Liver (tissue), 9 donors: ENCODE data around the gene MEIG1. TPM values are rescaled to one million over a fixed set of nuclear protein-coding genes. Genes with fewer than 3 reads are reported as not detected.
"Not testable (repeated sequence)": the region's sequence is repeated elsewhere in the genome, so short reads cannot be mapped to it uniquely, and the experiment has no call there.

Experiments
- DNase-seq: peaks from one replicate; pipeline ENCODE4 v3.0.0-alpha.2; 2017; ENCODE audit warnings: low spot score
- H3K27ac ChIP-seq, 2 donors: one replicate each; pipeline ENCODE4 v1.7.0; 2013; ENCODE audit warnings: inconsistent platforms in 2 of 2, low read length in 2 of 2, control low read depth in 1 of 2, low read depth in 1 of 2, mild to moderate bottlenecking in 1 of 2
- H3K27me3 ChIP-seq, 4 donors: one replicate each; pipeline versions ENCODE4 v1.6.1 to v1.7.0; 2013; ENCODE audit warnings: low read length in 3 of 4, inconsistent platforms in 1 of 4, mild to moderate bottlenecking in 1 of 4, moderate library complexity in 1 of 4; ENCODE audit not compliant: control insufficient read depth in 4 of 4, insufficient read depth in 4 of 4
- H3K36me3 ChIP-seq, 4 donors: one replicate each; pipeline versions ENCODE4 v1.6.1 to v1.7.0; 2013; ENCODE audit warnings: low read length in 3 of 4, mild to moderate bottlenecking in 3 of 4, low read depth in 1 of 4, moderate library complexity in 1 of 4; ENCODE audit not compliant: control insufficient read depth in 4 of 4, insufficient read depth in 3 of 4
- H3K4me1 ChIP-seq, 4 donors: one replicate each; pipeline versions ENCODE4 v1.6.1 to v1.7.0; 2013; ENCODE audit warnings: low read length in 3 of 4, mild to moderate bottlenecking in 3 of 4, moderate library complexity in 1 of 4; ENCODE audit not compliant: control insufficient read depth in 4 of 4, insufficient read depth in 4 of 4
- H3K4me3 ChIP-seq, 3 donors: one replicate each; pipeline versions ENCODE4 v1.6.1 to v1.7.0; 2013; ENCODE audit warnings: low read length in 3 of 3, control low read depth in 1 of 3, low read depth in 1 of 3, mild to moderate bottlenecking in 1 of 3
- H3K9ac ChIP-seq, 2 donors: one replicate each; pipeline ENCODE4 v1.7.0; 2013; ENCODE audit warnings: low read length in 2 of 2, mild to moderate bottlenecking in 2 of 2, moderate library complexity in 2 of 2, control low read depth in 1 of 2, low read depth in 1 of 2
- H3K9me3 ChIP-seq, 4 donors: one replicate each; pipeline versions ENCODE4 v1.6.1 to v1.7.0; 2013; ENCODE audit warnings: low read length in 3 of 4; ENCODE audit not compliant: control insufficient read depth in 4 of 4
- CTCF ChIP-seq: fragments of 150-350 bp; IDR thresholded peaks from 2 replicates; pipeline ENCODE4 v1.5.1; 2017; ENCODE audit warnings: improper control_type of control experiment, low read depth, low read length; ENCODE audit not compliant: missing input control
- FOXA1 ChIP-seq: IDR thresholded peaks from 2 replicates; pipeline ENCODE4 v1.6.1; 2016; ENCODE audit warnings: antibody characterized with exemption
- FOXA2 ChIP-seq: IDR thresholded peaks from 2 replicates; pipeline ENCODE4 v1.6.1; 2016; ENCODE audit warnings: antibody characterized with exemption
- NR2F2 ChIP-seq: IDR thresholded peaks from 2 replicates; pipeline ENCODE4 v1.6.1; 2016; ENCODE audit warnings: antibody characterized with exemption
- RAD21 ChIP-seq, 2 donors: IDR thresholded peaks; 2 replicates each; pipeline ENCODE4 v1.6.1; 2016; ENCODE audit warnings: antibody characterized with exemption in 2 of 2, mild to moderate bottlenecking in 2 of 2
- REST ChIP-seq: IDR thresholded peaks from 2 replicates; pipeline ENCODE4 v1.6.1; 2016; ENCODE audit warnings: antibody characterized with exemption, mild to moderate bottlenecking
- RXRA ChIP-seq, 2 donors: IDR thresholded peaks; 2 replicates each; pipeline ENCODE4 v1.6.1; 2017 to 2018; ENCODE audit warnings: antibody characterized with exemption in 2 of 2, mild to moderate bottlenecking in 1 of 2
- TAF1 ChIP-seq: conservative IDR thresholded peaks from 2 replicates; pipeline ENCODE4 v1.6.1; 2016; ENCODE audit warnings: antibody characterized with exemption, mild to moderate bottlenecking
- YY1 ChIP-seq: IDR thresholded peaks from 2 replicates; pipeline ENCODE4 v1.6.1; 2016; ENCODE audit warnings: antibody characterized with exemption, mild to moderate bottlenecking
- WGBS: extraction: QIAGEN DNeasy Blood & Tissue Kit; methylation state at CpG from one replicate; pipeline ENCODE4 v1.1.7; 2013; 5-methylcytosine and 5-hydroxymethylcytosine counted together
- polyA plus RNA-seq, 2 donors: library from polyadenylated mRNA; stranded (reverse) in 1 of 2; unstranded in 1 of 2; fragments of 200-250 nt in 1 of 2; fragments of >200 nt in 1 of 2; fragmentation: Nextera tagmentation in 1 of 2; extraction: Ambion mirVana in 1 of 2; gene quantifications; one replicate each; pipeline versions ENCODE4 v1.2.1 to v1.2.3, GENCODE V29; 2013 to 2015
- total RNA-seq, 2 donors: library from RNA; depleted of rRNA; stranded (reverse); fragments of >200 nt; gene quantifications; one replicate each; pipeline ENCODE4 v1.2.3, GENCODE V29; 2014
- TF ChIP-seq, protein P1 (sequence below): IDR thresholded peaks from 2 replicates; pipeline ENCODE4 v1.6.1; 2016; ENCODE audit warnings: antibody characterized with exemption
- donor health status: healthy.
- donor health status: healthy.
- donor health status: healthy.
- donor health status: healthy.
- donor health status: healthy.

Gene MEIG1
- total and polyA plus RNA-seq, 4 donors: 0.33 TPM; not detected in 3

GRCh38 chr10:14982744-14983143, 23.6 kb downstream of the MEIG1 start:
- 86% methylated on average over 3 of the region's 3 CpGs for WGBS
- H3K9ac ChIP-seq: no peak overlapping the region
- H3K9me3 ChIP-seq: no peaks in the 10 kb centered on the region
- no peaks in the 10 kb centered on the region for H3K36me3 ChIP-seq
- no peaks in the 10 kb centered on the region for H3K27me3 ChIP-seq
- no peak overlapping the region for H3K4me3 ChIP-seq
- TF ChIP-seq NR2F2 (no peak), YY1 (no peak), CTCF (no peak), TAF1 (no peak), REST (no peak), FOXA2 (no peak), RXRA (IDR thresholded peaks at IDR 0.05) (no peak), RAD21 (IDR thresholded peaks at IDR 0.05) (no peak), FOXA1 (no peak)
- TF ChIP-seq, protein P1, sequence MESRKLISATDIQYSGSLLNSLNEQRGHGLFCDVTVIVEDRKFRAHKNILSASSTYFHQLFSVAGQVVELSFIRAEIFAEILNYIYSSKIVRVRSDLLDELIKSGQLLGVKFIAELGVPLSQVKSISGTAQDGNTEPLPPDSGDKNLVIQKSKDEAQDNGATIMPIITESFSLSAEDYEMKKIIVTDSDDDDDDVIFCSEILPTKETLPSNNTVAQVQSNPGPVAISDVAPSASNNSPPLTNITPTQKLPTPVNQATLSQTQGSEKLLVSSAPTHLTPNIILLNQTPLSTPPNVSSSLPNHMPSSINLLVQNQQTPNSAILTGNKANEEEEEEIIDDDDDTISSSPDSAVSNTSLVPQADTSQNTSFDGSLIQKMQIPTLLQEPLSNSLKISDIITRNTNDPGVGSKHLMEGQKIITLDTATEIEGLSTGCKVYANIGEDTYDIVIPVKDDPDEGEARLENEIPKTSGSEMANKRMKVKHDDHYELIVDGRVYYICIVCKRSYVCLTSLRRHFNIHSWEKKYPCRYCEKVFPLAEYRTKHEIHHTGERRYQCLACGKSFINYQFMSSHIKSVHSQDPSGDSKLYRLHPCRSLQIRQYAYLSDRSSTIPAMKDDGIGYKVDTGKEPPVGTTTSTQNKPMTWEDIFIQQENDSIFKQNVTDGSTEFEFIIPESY: no peak
- H3K4me1 ChIP-seq: no peaks in the 10 kb centered on the region
- no peak for DNase-seq
- H3K27ac ChIP-seq: no peak overlapping the region

GRCh38 chr10:14989552-14989951, 30.4 kb downstream of the MEIG1 start:
- H3K4me1 ChIP-seq, H3K36me3 ChIP-seq, DNase-seq, H3K9me3 ChIP-seq, H3K9ac ChIP-seq, H3K4me3 ChIP-seq, H3K27me3 ChIP-seq, H3K27ac ChIP-seq: not testable (repeated sequence)
- 91% methylated on average over 6 of the region's 6 CpGs for whole genome bisulfite sequencing

- H3K27ac ChIP-seq, H3K9ac ChIP-seq, H3K36me3 ChIP-seq, H3K4me3 ChIP-seq, H3K9me3 ChIP-seq, H3K4me1 ChIP-seq, H3K27me3 ChIP-seq, DNase-seq: not testable (repeated sequence)
- WGBS: 62% methylated on average over 19 of the region's 19 CpGs
- TF ChIP-seq RAD21 (IDR thresholded peaks at IDR 0.05): peak in 1 of 2 donors; percentile 20
Observed at GRCh38 chr10:14991035-14991749, 32.0 kb downstream of the MEIG1 start.

DNA sequence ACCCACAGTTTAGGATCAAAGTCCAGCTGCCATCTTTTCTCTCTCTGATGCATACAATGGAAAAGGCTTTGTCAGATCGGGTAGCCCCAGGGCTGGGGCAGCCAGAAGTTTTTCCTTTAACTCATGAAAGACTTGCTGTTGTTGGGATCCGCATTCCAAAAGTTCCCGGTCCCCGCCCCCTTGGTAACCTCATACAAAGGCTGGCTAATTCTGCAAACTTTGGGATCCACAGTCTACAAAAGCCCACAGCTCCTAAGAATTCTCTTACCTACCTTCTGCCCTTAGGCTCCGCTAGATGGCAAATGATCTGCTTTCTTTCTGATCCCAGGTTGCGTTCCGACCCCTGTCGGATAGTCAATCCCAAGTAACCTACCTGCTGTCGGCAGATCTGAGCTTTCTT, 33.1 kb downstream of the MEIG1 start:
- not testable (repeated sequence) for H3K4me1 ChIP-seq, H3K27me3 ChIP-seq, H3K4me3 ChIP-seq, DNase-seq, H3K27ac ChIP-seq, H3K9ac ChIP-seq, H3K9me3 ChIP-seq, H3K36me3 ChIP-seq
- WGBS: 82% methylated on average over 9 of the region's 9 CpGs

GRCh38 chr10:14993500-14994455, 34.6 kb downstream of the MEIG1 start:
- not testable (repeated sequence) for H3K9ac ChIP-seq, H3K27ac ChIP-seq, H3K9me3 ChIP-seq, H3K4me1 ChIP-seq, H3K4me3 ChIP-seq, H3K27me3 ChIP-seq, DNase-seq, H3K36me3 ChIP-seq
- WGBS: 76% methylated on average over 32 of the region's 32 CpGs
